Measurements from ENCODE around the gene TFPI2.

Gene TFPI2

DNA sequence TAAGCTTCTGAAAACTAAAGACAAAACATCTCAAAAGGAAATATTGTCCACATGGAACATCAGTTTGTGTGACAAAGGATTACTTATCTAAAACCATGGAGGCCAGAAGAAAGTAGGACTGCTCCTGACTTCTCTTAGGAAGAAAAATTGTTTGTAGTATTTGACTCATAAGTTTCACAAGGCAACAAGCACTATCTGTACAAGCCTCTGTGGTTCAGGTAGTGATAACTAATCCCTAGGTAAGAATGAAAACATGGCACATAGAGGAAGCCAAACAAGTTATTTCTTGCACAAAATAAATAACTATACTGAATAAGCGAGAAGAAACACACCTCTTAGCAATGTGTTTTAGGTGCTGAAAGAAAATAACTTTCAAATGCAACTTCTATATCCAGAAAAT is 30.3 kb downstream of the TFPI2 start:
- in situ Hi-C loops (cut with MboI; ENCODE audit: low sequenced_read_pairs) = no loop called here

DNA sequence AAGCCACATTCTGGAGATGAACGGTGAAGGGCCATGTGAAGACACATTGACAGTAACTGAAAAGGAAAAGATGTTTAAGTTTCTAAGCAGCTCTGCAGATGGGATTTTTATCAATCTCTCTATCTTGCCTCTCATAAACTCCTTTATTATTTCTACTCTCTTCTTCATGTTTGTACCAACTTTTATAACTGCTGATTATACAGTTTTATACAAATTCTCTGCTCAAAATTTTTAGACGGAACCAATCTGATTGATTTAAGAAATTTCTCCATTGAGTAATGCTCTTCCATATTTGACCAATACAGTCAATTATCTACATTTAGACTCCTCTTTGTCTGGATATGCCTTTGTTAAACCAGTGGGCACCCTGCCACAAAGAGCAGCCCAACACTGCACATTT is 31.7 kb downstream of the TFPI2 start:
- in situ Hi-C loops (cut with MboI; ENCODE audit: low sequenced_read_pairs) = no loop called here

GRCh38 chr7:93856323-93856722 is 34.2 kb downstream of the TFPI2 start:
- in situ Hi-C loops (cut with MboI; ENCODE audit: low sequenced_read_pairs) = no loop called here

DNA sequence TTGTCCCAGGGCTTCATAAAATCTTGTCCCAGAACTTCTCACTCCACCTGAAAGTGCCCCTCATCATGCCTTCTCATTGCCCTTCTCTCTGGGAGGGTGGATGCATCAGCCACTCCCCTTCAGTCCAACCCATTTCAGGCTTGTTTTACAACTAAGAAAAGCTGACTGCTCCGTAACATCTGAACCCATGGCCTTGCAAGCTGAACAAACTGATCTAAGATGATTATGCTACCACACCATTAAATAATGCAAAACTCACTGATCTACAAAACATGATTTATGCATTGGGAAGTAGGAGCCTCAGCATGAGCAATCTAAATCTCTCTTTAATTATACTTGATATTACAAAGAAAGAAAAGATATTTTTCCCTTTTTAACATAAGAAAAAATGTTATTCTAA is 34.8 kb downstream of the TFPI2 start:
- in situ Hi-C loops (cut with MboI; ENCODE audit: low sequenced_read_pairs) = no loop called here

DNA sequence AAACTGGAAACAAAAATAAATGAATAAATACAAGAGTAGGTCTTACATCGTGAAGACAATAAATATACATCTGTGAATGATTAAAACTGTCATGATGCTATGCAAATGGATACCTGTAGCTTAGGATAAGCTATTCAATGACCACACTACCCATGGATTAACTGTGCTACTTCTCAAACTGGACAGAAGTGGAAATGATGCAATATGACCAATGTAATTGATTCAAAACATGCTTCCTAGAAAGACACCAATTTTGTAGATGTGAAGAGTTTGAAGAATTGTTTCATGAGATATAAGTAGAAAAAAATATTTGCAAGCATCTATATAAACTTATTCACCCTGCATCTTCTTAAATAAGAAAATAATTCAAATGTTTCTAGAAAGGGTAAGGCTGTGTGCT is 36.1 kb downstream of the TFPI2 start:
- in situ Hi-C loops (cut with MboI; ENCODE audit: low sequenced_read_pairs) = no loop called here

GRCh38 chr7:93851536-93851935 is 39.0 kb downstream of the TFPI2 start:
- in situ Hi-C loops (cut with MboI; ENCODE audit: low sequenced_read_pairs) = no loop called here

GRCh38 chr7:93843260-93843659 is 47.3 kb downstream of the TFPI2 start:
- in situ Hi-C loops (cut with MboI; ENCODE audit: low sequenced_read_pairs) = no loop called here

DNA sequence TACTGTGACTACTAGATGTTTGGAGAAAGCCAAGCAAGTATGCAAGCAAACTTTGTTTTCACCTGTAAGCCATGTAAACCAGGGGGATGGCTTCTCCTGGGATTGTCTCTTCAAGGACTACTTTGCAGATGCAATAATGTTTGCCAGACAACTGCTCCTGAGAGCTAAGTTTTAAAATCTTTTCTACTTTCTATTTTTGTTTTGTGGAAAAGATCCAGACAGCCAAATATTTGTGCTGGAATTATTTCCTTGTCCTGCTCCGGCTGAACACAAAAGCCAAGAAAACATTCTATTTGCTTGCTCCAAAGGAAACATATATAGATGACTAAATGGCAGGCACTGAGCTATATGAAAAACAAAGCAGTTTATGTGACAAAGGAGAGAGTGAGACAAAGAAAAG is 51.6 kb downstream of the TFPI2 start:
- in situ Hi-C loops (cut with MboI; ENCODE audit: low sequenced_read_pairs) = no loop called here

DNA sequence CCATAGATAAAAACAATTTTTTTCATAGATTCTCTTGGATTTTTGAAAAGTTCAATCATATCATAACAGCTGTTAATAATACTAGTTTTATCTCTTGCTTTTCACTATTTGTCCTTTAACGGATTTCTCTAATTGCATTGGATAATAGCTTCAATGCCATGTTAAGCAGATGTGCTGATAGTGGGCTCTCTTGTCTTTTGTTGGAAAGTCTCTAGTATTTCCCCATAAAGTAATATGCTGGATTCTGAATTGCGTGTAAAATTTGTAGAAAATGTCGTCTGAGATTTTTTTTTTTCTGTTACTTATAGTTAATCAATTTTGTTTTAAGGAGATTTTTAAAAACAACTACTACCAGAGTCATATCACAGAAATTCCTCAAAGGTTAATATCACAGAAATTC is 53.3 kb downstream of the TFPI2 start:
- in situ Hi-C loops (cut with MboI; ENCODE audit: low sequenced_read_pairs) = no loop called here

GRCh38 chr7:93836116-93836515 is 54.4 kb downstream of the TFPI2 start:
- in situ Hi-C loops (cut with MboI; ENCODE audit: low sequenced_read_pairs) = no loop called here

DNA sequence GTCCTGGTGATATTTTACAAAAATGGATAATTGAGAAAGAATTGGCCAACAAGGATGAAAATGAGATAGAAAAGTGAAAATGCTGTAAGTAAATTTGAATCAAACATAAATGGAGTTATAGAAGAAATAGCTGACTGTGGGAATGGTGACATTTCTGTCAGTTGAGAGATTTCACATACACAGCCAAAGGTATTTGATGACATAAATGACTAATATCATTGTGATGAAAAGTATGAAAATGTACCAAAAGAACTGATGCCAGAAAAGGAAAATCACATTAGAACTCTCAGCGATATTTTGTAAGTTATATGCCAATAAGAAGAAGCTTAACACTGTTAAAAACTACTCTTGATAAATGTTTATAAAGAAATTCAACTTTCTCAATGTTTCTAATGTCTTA is 54.9 kb downstream of the TFPI2 start:
- in situ Hi-C loops (cut with MboI; ENCODE audit: low sequenced_read_pairs) = no loop called here
